Umbilical cord (tissue), 2 donors: ENCODE data around the gene RAB39B. TPM values are rescaled to one million over a fixed set of nuclear protein-coding genes. Genes with fewer than 3 reads are reported as not detected.
"Not testable (repeated sequence)": the region's sequence is repeated elsewhere in the genome, so short reads cannot be mapped to it uniquely, and the experiment has no call there.

Experiments
- DNase-seq: peaks from one replicate; pipeline ENCODE4 v3.0.0-alpha.2; 2015; ENCODE audit warnings: low spot score
- total RNA-seq: library from RNA; depleted of rRNA; stranded (reverse); fragments of >200 nt; gene quantifications from one replicate; pipeline ENCODE4 v1.2.3, GENCODE V29; 2014; ENCODE audit warnings: low replicate concordance; ENCODE audit not compliant: insufficient read depth

RAB39B gene, protein sequence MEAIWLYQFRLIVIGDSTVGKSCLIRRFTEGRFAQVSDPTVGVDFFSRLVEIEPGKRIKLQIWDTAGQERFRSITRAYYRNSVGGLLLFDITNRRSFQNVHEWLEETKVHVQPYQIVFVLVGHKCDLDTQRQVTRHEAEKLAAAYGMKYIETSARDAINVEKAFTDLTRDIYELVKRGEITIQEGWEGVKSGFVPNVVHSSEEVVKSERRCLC
- total RNA-seq, result 7.7 TPM

DNA sequence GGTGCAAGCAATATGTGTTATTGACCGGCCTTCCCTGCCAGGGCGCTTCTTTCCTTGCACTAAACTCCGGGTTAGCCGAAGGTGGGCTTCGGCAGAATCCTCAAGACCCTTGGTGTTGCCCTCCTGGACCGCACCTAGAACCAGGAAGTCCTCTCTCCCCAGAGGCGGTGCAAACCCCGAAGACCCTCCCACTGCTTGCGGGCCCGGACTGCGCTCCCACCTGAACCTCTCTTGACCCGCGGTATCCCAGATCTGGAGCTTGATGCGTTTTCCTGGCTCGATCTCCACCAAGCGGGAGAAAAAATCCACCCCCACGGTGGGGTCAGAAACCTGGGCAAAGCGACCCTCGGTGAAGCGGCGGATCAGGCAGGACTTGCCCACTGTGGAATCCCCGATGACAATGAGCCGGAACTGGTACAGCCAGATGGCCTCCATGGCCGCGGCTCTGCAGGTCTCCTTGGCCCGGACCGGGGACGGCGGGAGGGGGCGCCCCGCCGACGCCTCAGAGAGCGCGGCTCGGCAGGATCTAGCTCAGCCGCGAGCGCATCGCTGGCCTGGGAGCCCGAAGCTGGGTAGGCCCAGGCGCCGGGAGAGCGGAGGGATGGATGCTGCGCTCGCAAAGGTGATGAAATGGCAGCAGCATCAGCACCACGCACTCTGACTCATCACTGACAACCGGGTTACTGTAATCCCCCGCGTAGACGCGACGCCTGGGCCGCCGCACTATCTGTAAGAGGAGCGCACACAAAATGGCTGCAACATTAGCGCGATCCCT lies at the start of gene RAB39B:
Gene RAB39B (minus strand): TSS at position 638 of the 775 bp plus-strand sequence. CDS start 203 bp downstream, at position 435.
- DNase-seq, result peak; percentile 38

DNA sequence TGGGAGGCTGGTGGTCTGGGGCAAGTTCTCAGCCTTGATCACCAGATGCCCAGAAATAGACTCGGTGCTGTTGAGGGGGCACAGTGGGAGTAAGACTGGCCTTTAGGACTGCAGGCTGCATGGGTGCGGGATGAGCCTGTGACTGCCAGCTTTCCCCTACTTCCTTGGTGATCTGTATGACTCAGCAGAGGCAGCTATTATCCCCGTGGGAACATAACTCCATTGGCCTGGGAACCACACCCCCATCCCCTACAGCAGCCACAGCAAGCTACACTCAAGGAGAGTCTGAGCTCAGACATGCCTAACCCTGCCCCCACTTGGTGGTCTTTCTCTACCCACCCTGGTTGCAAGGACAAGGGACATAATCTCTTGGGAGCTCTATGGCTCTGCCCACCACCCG lies 49.5 kb upstream of the RAB39B start:
- DNase-seq, result no peak

DNA sequence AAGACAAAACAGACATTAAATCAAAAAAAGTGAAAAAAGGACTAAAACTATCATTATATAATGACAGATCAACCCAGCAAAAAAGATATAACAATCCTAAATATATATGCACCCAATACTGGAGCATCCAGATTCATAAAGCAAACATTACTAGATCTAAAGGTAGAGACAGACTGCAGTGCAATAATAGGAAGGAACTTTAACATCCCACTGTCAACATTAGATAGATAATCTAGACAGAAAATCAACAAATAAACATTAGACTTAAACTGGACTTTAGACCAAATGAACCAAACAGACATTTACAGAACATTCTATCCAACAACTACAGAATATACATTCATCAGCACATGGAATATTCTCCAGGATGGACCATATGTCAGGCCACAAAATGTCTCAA lies 29.5 kb upstream of the RAB39B start:
- DNase-seq, result no peak

DNA sequence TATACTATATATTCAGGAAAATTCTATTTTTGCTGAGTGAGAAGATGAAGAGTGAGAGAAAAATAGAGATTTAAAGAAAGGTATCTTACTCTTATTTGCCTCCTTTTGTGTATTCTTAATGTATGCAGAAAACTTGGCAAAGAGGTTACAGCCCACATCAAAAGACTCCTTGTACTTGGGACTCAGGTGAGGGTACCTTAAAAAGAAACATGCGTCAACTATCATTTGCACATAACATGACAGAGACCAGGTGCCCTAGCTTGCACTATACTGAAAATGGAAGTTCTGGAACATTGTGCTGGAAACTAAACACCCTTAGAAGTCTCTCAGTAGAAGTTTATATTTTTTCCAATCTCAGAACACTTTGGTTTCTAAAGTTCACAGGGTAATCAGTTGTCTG lies 15.6 kb upstream of the RAB39B start:
- no peak for DNase-seq

DNA sequence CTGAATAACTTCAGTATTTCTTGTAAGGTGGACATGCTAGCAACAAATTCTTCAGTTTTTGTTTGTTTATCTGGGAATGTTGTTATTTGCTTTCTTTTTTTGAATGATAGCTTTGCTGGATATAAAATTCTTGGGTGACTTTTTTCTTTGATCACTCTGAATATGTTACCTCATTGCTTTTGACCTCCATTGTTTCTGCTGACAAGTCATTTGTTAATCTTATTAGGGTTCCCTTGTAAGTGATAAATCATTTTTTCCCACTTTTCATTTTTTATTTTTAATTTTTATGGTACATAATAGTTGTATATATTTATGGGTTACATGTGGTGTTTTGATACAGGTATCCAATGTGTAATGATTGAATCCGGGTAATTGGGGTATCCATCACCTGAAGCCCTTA lies 6.7 kb upstream of the RAB39B start:
- DNase-seq, result no peak

DNA sequence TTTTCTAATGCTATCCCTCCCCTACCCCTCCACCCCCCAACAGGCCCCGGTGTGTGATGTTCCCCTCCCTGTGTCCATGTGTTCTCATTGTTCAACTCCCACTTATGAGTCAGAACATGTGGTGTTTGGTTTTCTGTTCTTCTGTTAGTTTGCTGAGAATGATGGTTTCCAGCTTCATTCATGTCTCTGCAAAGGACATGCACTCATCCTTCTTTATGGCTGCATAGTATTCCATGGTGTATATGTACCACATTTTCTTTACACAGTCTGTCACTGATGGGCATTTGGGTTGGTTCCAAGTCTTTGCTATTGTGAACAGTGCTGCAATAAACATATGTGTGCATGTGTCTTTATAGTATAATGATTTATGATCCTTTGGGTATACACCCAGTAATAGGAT lies 3.7 kb upstream of the RAB39B start:
- DNase-seq, result not testable (repeated sequence)

DNA sequence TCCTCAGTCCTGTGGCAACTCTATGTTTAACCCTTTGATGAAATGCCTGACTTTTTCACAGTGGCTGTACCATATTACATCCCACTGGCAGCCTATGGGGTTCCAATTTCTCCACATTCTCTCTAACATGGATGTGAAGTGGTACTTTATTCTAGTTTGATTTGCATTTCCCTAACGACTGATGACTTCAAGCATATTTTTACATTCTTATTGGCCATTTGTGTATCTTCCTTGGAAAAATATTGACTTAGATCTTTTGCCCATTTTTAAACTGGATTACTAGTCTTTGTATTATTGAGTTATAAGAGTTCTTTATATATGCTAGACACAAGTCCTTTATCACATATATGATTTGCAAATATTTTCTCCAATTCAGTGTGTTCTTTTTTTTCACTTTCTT lies 2.1 kb upstream of the RAB39B start:
- DNase-seq, result no peak

DNA sequence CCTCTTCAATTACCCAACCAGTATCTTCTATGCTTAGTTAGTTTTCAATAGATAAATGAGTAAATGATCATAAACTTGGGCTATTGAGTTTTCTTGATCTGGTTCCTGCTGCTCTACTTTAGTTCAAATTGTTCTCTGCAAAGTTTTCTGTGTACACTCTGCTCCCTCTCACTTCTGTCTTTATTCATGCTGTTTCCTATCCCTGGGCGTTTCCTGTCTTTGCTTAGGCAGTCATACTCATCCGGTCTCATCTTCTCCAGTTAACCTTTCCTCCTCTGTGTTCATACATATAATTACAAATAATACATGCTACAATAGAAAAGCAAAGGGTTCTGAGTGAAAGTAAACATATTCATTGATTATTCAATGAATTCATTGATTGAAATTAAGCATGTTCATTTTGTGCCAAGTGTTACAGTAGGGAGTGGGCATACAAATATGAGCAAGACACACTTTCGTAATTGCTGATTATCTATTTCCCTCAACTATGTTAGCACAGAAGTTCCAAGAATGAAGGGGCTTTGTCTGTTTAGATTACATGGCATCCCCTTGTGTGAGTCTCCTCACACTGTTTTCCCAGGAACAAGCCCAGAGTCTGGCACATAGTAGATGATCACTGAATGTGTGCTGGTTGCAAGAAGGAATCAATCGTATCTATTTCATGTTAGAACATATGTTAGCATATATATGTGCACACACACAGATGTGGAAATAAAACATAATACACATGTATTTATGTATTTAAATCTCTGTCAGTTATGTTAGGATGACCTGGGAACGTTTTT lies 1.1 kb downstream of the RAB39B start:
- peak; percentile 0 for DNase-seq

DNA sequence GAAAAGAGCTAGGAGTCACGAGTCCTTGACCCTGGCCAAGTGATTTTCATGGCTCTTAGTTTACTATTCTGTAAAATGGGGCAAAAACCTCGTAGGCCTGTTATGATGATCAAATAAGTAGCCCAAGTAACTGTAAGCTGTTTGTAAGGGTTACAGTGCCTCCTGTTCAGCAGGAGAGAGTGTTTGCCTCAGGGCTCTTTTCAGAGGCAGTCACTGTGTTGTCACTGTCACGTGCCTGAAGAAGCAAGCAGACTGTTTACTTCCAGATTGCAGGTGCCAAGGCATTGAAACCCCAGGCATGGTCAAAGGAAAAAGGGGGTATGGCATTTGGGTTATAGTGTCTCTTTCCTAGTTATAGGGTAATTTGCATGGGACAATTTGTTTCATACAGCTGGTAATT lies 4.5 kb downstream of the RAB39B start:
- DNase-seq, result no peak

DNA sequence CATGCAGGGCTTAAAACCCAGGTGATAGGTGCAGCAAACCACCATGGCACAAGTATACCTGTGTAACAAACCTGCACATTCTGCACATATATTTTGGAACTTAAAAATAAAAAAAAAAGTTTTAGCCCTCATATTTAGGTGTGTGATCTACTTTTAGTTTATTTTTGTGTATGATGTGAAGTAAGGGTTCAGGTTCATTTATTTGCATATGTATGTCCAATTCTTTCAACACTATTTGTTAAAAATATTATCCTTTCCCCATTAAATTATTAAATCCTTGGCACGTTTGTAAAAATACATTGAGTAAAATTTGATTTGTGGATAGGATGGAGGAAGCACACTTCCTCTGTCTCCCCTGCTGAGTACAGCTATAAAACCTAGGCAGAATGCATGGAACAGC lies 12.9 kb downstream of the RAB39B start:
- no peak for DNase-seq

DNA sequence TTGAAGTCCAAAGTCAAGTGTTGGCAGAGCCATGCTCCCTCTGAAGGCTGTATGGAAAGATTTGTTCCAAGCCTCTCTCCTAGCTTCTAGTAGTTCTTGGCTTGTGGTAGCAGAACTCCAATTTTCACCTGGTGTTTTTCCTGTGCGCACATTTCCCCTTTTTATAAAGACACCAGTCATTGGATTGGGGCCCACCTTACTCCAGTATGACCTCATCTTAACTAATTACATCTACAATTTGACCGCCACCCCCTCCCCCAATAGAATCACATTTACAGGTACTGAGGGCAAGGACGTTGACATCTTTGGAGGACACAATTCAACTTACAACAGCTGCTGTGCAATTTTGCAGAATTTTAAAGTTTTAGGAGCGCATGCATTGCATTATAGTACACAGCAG lies 16.8 kb downstream of the RAB39B start:
- no peak for DNase-seq

DNA sequence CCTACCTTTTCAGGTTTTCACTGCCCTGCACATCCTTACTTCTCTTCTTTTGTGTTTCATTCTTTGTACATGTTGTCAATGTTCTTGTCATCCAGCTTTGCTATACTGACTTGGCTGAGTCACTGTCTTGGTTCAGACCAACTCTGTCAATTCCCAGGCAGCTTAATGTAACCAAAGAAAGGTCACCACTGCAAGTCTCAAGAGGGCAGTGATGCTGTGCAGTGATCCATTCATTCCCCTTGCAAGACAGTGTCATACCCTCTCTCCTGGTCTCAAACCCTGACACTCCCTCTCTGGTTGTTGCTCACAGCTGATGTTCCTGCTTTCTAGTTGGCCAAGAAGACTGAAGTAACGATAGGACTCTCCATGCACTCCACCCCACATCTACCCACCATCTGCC lies 17.5 kb downstream of the RAB39B start:
- DNase-seq, result no peak

DNA sequence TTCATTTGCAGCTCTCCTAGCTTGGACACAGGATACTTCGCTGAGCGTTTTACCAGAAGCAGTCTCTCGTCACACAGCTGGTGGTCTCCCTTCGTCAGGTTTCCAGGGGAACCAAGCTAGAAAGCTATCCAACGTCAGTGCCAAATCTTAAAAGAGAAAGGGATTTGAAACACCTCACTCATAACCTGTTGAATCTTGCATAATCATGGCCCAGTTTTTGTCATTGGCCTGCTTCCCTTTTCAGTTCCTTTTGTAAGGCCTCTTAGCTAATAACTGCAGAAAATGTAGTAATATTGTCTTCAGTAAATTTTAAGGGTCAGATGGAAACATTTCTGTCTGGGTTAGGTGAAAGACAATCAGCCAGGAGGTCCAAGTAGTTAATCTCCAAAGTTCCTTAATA lies 22.0 kb downstream of the RAB39B start:
- DNase-seq, result no peak

DNA sequence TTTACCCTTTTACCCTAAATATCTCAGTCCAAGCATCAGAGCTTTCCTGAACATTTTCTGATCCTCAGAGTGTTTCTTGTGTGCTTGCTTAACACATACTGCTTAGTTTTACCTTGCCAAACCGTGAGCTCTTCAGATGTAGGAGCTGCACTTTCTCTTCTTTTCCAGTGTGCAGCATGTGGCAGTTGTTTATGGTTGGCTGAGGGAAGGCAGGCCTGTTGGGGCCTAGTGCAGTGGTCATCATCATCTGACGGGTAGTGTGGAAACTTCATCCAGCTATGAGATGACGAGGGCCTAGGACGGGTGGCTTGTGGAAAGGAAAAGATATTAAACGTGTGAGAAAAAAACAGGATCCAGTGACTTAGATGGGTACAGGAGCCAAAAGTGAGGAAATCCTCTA lies 26.6 kb downstream of the RAB39B start:
- DNase-seq, result no peak

DNA sequence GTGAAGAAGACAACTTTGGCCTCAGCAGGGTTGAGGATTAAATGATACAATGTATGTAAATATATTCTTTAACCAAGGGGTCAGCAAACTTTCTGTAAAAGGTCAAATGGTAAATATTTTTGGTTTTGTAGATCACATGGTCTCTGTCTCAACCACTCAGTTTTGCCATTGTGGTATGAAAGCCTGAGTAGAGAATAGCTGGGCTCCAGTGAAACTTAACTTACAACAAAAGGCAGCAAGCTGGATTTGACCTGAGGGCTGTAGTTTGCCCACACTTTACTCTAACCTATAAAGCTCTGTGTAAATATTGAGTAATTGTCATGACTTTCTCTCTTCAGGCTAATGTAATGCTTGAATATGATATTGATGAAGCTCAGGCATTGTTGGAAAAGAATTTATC lies 28.4 kb downstream of the RAB39B start:
- no peak for DNase-seq

DNA sequence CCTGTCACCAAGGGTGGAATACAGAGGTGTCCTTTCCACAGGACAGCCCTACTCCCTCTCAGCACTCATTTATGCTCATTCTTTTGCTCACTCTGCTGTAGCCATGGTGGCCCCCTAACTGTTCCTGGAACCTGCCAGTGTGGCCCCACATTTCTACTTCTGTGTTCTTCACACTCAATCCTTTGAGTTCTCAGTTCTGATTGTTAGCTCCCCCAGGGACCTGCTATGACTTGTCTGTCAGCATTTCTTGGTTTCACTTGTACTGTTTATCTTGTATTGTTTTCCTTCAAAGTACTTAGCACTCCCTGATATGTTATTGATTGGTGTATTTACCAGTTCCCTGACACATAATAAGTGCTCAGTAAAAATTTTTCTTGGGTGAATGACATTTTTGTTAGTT lies 33.1 kb downstream of the RAB39B start:
- no peak for DNase-seq

DNA sequence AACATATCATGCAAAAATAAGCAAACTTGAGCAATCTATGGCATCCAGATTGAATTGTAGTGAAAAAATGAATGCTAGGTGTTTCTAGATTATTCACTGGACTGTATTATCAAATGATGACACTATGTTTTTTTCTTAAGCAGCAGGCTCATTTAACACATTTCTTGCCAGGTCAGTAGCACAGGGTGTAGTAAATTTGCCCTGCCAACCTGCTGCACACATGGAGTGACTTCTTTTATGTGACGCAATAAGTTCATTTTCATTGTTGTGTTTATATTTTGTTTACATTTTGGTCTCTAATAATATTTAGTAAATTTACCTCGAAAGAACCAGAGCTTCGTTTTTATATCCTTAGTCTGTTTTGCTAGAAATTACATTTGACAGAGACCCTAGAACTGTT lies 38.5 kb downstream of the RAB39B start:
- DNase-seq, result no peak

DNA sequence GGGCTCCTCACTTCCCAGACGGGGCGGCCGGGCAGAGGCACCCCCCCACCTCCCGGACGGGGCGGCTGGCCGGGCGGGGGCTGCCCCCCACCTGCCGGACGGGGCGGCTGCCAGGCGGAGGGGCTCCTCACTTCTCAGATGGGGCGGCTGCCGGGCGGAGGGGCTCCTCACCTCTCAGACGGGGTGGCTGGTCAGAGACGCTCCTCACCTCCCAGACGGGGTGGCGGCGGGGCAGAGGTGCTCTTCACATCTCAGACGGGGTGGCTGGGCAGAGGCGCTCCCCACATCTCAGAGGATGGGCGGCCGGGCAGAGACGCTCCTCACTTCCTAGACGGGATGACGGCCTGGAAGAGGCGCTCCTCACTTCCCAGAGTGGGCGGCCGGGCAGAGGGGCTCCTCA lies 40.5 kb downstream of the RAB39B start:
- not testable (repeated sequence) for DNase-seq

DNA sequence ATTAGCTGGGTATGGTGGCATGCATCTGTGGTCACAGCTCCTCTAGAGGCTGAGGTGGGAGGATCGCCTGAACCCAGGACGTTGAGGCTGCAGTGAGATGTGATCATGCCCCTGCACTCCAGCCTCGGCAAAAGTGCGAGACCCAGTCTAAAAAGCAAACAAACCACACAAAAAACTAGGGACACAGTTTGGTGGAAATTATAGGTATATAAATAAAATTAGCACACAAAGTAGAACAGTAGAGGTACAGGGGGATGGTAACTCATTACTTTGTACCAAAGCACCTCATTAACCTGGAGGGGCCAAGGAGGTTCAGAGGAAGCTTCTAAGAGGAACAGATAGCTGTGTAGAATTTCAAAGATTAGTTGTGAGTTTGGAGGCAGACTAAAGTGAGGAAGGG lies 42.9 kb downstream of the RAB39B start:
- DNase-seq, result no peak

DNA sequence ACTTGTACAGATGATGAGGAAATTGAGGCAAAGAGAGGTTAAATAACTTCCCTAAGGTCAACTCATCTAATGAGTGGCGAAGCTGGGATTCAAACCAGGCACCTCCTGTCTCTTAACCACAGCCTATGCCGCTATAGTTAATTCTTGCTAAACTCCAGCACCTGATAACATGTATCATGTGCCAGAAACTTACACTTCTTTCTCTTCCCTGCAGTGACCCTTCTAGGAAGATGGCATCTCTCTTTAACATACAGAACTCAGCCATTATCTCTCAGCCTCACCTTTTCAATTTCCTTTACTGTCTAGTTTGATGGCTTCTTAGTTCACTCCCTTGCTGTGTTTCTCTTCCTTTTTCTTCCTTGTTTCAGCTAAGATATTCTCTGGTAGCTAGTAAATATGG lies 45.5 kb downstream of the RAB39B start:
- DNase-seq, result no peak

DNA sequence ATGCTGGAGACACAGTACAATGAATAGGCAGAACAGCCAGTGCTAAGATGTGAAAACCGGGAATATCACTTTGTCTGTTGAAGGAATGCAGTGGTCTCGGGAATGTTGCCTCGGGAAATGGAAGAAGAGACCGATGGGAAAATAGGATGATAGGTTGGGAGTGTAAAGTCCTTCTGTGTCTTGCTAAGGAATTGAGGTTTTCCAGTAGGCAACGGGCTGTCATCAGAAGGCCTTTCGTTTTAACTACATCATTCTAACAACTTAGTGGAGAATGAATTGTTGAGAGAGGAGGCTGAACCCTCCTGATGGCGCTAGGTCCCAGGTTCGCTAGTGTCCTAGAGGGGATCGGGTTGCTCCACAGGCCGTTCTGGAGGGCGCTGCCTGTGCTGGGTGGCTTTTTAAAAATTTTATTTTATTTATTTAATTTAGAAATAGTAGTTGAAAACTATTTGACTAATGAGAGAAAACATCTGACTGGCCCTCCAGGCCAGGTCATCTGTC lies 47.3 kb downstream of the RAB39B start:
- no peak for DNase-seq

DNA sequence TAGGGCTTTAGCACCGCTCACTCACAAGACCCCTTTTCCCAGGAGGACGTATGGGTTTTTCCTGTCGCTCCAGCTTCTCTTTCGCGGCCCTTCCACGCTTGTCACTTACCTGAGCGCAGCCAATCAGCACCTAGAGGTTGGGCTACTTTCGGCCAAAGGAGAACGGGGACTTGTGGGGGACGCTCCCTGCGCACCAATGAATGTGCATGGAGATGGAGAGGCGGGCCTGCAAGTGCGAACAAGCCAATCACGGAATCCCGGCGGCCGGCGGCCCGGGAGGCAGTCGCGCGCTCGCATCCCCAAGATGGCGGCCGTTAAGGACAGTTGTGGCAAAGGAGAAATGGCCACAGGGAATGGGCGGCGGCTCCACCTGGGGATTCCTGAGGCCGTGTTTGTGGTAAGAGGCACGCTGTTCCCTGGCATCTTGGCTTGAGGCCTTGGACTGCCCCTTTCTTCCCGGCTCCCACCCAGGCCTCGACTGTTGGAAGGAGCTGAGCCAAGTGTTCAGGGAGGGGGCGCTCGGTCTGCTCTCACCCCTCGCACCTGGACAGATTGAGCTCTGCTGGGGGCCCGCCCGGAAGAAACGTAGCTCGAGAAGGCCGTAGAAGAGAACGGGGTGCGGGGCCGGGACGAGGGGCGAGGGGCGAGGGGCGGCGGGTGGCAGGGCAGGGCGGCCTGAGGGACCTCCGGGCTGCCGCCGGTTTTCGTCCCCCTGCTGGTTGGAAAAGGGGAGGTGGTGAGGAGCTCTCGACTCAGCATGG lies 47.9 kb downstream of the RAB39B start, which contains the start of gene VBP1:
Gene VBP1 (plus strand): TSS at position 282 of the 761 bp plus-strand sequence. CDS start 23 bp downstream, at position 305.
- peak; percentile 97 for DNase-seq
